GM12892 (cell line): ENCODE measurements around the gene NDUFB3.

ENCODE experiments used
- POLR2A ChIP-seq: IDR thresholded peaks from 2 replicates; pipeline ENCODE4 v1.6.1; 2011; ENCODE audit warnings: low read depth, low read length, control low read depth
- POLR2AphosphoS5 ChIP-seq: IDR thresholded peaks from 2 replicates; pipeline ENCODE4 v1.6.1; 2011; ENCODE audit warnings: low read depth, low read length, control low read depth

GRCh38 chr2:201118961-201119854, 47.4 kb downstream of the NDUFB3 start:
- no peak for TF ChIP-seq POLR2A
- TF ChIP-seq POLR2AphosphoS5: no peak; the same call in 1 of the 2 replicates
